Endothelial cell of hepatic sinusoid (primary cell): ENCODE results near the gene FBXL5.

Experiments used
- in situ Hi-C: cut with HindIII; loops from 2 replicates; pipeline ENCODE4 v1.10.0; 2017; ENCODE audit warnings: low sequenced_read_pairs

The FBXL5 gene

DNA sequence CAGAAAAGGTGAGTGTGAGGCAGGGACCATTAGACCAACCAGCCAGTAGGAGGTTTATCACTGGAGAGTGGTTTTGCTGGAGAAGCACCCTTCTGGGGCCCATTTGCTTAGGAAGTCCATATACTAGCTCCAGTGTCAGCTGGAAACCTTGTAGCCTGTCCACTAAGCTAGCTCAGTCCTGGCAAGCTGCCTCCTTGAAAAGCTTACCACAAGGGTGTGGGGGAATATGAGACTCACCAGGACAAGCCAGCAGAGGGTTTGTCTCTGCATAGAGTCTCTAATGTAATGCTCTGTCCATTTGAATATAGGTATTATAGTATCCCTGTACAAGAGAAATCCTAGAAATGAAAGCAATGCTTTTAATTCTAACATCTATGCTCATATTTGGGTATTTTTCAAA lies 86.3 kb downstream of the FBXL5 start:
- in situ Hi-C loops, result no loop called here

DNA sequence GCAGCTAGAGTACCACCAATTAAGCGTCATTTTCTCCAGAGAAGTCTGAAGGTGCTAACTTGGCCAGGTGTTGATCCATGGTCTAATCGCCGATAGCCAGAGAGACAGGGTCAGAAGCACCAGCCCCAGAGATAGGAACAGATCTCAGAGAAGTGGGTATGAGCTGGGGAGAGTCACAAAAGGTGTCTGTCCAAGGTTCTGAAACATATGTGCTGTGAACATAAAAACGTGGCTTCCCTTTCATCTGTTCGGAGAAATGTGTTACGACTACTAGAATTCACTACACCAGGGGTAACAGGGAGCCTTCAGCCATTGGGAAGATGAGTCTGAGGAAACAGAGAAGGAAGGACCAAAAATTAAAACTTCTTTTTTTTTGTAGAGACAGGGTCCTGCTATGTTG lies 91.3 kb downstream of the FBXL5 start:
- in situ Hi-C loops, result no loop called here

DNA sequence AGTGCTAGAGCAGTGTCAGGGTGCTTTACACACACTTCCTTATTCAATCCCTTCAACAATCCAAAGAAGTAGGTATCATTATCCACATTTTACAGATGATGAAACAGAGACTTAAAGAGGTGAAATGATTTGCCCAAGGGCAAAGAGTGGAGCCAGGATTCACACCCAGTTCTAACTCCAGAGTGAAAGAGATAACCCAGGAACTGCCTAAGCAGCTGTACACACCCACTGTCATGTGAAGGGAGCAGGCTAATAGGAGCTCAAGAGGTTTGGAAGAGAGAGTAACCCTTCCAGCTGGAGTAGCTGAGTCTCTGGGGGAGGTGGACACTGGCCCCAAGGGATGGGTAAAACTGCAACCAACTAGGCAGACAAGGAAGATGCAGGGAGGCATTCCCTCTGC lies 92.5 kb downstream of the FBXL5 start:
- in situ Hi-C loops, result no loop called here

DNA sequence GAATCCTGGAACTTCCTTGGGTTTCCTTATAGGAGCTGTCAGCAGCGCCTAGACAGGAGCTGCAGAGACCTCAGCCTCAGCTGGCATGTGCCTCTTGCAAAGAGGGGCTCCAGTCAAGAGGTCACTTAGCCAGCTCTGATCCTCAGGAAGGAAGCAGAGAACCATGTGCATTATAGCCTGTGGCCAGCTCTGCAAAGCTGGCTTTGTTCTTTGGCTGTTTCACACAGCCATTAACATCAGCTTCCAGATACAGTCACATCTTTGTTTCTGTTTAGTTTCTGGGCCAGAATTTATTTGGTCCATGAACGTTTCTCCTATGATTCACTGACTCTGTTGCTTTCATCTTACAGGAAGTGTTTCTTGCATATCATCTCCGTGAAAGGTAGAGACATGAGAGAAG lies 93.0 kb downstream of the FBXL5 start:
- in situ Hi-C loops, result no loop called here

DNA sequence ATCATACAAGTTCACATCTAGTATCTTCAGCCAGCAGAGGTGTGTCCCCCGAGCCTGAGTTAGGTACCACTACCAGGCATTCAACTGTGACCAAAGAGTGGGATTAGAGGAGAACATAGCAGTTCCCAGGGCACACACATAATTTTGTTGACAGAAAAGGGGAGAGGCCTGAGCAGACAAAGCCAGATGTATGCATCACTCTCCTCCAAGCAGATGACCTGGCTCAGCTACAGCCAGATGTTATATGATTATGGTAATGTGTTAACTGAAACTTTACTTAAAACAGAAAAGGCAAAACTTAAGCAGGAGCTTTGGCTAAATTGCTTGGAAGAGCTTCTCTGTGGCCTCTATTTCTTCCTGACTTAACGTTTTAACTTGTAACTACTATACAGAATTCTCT lies 96.6 kb downstream of the FBXL5 start:
- in situ Hi-C loops, result no loop called here

DNA sequence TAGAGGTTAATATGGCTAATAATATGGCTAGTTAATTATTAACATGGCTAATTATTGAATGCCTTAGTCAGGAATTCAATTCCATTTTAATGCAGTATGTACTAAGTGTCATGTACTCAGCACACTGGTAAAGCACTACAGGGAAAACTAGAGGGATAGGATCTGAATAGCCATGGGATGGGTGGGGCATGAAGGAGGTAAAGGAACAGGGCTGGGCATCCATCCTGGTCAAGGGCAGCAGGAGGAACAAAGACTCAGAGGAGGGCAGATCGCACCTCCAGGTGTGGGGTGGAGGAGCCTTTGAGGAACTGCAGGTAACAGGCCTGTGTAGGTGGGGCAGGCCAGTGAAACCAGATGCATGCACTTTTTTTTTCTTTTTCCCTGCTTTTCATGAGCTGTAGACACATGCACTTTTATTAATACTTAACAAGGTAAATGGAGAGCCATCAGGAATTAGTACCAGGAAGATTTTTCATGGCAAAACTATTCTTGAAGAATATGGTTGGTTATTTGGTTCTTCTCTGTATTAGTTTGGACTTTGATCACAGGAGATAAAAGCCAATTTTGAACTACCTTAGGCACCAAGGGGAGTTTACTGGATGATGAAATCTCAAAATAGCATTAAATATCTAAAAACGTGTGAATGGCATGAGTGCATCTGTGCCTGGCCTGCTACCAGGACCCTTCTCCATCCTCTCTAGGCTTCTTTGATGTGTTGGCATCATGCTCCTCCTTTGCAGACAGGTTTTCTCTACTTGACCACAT lies 97.2 kb downstream of the FBXL5 start:
- in situ Hi-C loops, result no loop called here

GRCh38 chr4:15556511-15557092 lies 98.6 kb downstream of the FBXL5 start:
- in situ Hi-C loops, result no loop called here
